Endodermal cell (in vitro differentiated cells): ENCODE data around the gene CENPF. TPM values are rescaled to one million over a fixed set of nuclear protein-coding genes. Genes with fewer than 3 reads are reported as not detected.
"Not testable (repeated sequence)": the region's sequence is repeated elsewhere in the genome, so short reads cannot be mapped to it uniquely, and the experiment has no call there.

ENCODE experiments used
- DNase-seq: peaks from one replicate; pipeline ENCODE4 v3.0.0-alpha.2; 2017
- H3K27ac ChIP-seq: 2 replicates; pipeline ENCODE4 v1.5.1; 2013; ENCODE audit warnings: mild to moderate bottlenecking, low read depth, low read length, moderate library complexity
- H3K27me3 ChIP-seq: 2 replicates; pipeline ENCODE4 v1.6.1; 2013; ENCODE audit warnings: mild to moderate bottlenecking, low read length, moderate library complexity; ENCODE audit not compliant: insufficient read depth, control insufficient read depth, poor library complexity, severe bottlenecking
- H3K36me3 ChIP-seq: 2 replicates; pipeline ENCODE4 v1.7.0; 2013; ENCODE audit warnings: mild to moderate bottlenecking, low read length, moderate library complexity; ENCODE audit not compliant: control insufficient read depth, insufficient read depth
- H3K4me1 ChIP-seq: one replicate; pipeline ENCODE4 v1.7.0; 2013; ENCODE audit warnings: low read length; ENCODE audit not compliant: control insufficient read depth, insufficient read depth
- H3K4me3 ChIP-seq: 2 replicates; pipeline ENCODE4 v1.5.1; 2013; ENCODE audit warnings: mild to moderate bottlenecking, low read length, moderate library complexity
- H3K9ac ChIP-seq: 2 replicates; pipeline ENCODE4 v1.6.1; 2013; ENCODE audit warnings: mild to moderate bottlenecking, low read length, moderate library complexity; ENCODE audit not compliant: poor library complexity, severe bottlenecking; ENCODE audit errors: extremely low read depth
- H3K9me3 ChIP-seq: 2 replicates; pipeline ENCODE4 v1.6.1; 2013; ENCODE audit warnings: mild to moderate bottlenecking, low read length, moderate library complexity; ENCODE audit not compliant: control insufficient read depth
- H3K27ac Mint-ChIP-seq: 2 replicates; pipeline ENCODE4 v1.8.0; 2020; ENCODE audit warnings: mixed read lengths
- H3K27me3 Mint-ChIP-seq: 2 replicates; pipeline ENCODE4 v1.8.0; 2021; ENCODE audit warnings: mild to moderate bottlenecking, mixed read lengths; ENCODE audit not compliant: insufficient read depth
- H3K36me3 Mint-ChIP-seq: 2 replicates; pipeline ENCODE4 v1.8.0; 2020; ENCODE audit warnings: low read depth, mixed read lengths
- H3K4me1 Mint-ChIP-seq: 2 replicates; pipeline ENCODE4 v1.8.0; 2020; ENCODE audit warnings: mixed read lengths
- H3K4me3 Mint-ChIP-seq: 2 replicates; pipeline ENCODE4 v1.8.0; 2020; ENCODE audit warnings: mild to moderate bottlenecking, moderate library complexity, mixed read lengths
- H3K9me3 Mint-ChIP-seq: 2 replicates; pipeline ENCODE4 v1.8.0; 2020; ENCODE audit warnings: mild to moderate bottlenecking, mixed read lengths
- WGBS, 2 experiments: methylation state at CpG; one replicate each; pipeline versions ENCODE4 v1.1.5 to v1.1.7; 2013; ENCODE audit warnings: missing lambda C conversion rate in 2 of 2, mixed read lengths in 1 of 2; ENCODE audit not compliant: insufficient coverage in 1 of 2, insufficient read length in 1 of 2; 5-methylcytosine and 5-hydroxymethylcytosine counted together
- total RNA-seq, 2 donors: library from RNA; stranded (reverse); fragmentation: NEBNext Ultra II Directional in 1 of 2; extraction: Animal tissue kit (Norgen Biotek cat#: 25700) in 1 of 2; gene quantifications; 2 replicates in 1 of 2; 3 replicates in 1 of 2; pipeline ENCODE4 v1.2.1, GENCODE V29; 2021
- TF ChIP-seq, protein P1 (sequence below): fragments of 200-600 bp; sonication (generic); conservative IDR thresholded peaks from 2 replicates; pipeline ENCODE4 v1.5.0; 2021; ENCODE audit warnings: antibody characterized with exemption, mild to moderate bottlenecking

Gene CENPF
- total RNA-seq, 2 donors from 2014 or later: 77.2 to 87.2 TPM

DNA sequence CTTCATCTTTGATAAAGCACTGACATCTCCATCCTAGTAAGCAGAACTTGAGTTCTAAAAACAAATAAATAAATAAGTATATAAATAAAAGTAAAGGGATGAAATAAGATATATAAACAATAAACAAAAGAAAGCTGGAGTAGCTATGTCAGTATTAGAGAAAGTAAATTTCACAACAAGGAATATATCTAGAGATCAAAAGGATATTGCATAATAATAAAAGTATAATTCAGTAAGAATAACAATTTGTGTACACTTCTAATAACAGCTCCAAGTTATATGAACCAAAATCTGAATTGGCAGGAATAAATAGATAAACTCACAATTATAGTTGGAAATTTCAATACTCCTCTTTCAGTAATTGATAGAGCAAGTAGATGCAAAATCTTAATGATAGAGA, 9.8 kb upstream of the CENPF start:
- Histone ChIP-seq H3K27ac (no peak overlapping the region), H3K9me3 (no peaks in the 10 kb centered on the region), H3K9ac (no peak overlapping the region), H3K4me3 (no peak overlapping the region), H3K4me1 (no peaks in the 10 kb centered on the region), H3K27me3 (no peaks in the 10 kb centered on the region), H3K36me3 (no peaks in the 10 kb centered on the region)
- Mint-ChIP-seq H3K4me1 (no peaks in the 10 kb centered on the region), H3K4me3 (no peak overlapping the region), H3K27ac (no peak overlapping the region), H3K27me3 (no peaks in the 10 kb centered on the region), H3K36me3 (no peaks in the 10 kb centered on the region), H3K9me3 (no peaks in the 10 kb centered on the region)
- no peak for DNase-seq
- TF ChIP-seq, protein P1, sequence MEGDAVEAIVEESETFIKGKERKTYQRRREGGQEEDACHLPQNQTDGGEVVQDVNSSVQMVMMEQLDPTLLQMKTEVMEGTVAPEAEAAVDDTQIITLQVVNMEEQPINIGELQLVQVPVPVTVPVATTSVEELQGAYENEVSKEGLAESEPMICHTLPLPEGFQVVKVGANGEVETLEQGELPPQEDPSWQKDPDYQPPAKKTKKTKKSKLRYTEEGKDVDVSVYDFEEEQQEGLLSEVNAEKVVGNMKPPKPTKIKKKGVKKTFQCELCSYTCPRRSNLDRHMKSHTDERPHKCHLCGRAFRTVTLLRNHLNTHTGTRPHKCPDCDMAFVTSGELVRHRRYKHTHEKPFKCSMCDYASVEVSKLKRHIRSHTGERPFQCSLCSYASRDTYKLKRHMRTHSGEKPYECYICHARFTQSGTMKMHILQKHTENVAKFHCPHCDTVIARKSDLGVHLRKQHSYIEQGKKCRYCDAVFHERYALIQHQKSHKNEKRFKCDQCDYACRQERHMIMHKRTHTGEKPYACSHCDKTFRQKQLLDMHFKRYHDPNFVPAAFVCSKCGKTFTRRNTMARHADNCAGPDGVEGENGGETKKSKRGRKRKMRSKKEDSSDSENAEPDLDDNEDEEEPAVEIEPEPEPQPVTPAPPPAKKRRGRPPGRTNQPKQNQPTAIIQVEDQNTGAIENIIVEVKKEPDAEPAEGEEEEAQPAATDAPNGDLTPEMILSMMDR: no peak

DNA sequence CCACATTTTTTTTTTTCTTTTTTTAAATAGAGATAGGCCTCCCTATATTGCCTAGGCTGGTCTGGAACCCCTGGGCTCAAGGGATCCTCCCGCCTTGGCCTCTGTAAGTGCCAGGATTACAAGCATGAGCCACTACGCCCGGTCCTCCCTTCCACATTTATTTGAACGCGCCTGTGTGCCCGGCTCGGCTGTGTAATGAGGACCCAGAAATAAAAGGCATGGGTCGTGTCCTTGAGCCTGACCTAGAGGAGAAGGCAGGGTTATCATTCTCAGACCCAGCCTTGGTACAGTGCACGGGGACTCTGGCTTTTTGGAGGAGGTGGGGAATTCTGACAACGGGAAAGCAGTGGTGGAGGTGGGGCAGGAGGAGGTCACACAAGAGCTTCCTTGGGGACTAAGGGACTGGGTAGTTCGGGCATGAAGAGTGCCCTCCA, 841 bp downstream of the CENPF start:
- peaks cover 11% of the 10 kb centered on the region for H3K36me3 Mint-ChIP-seq
- H3K27me3 Mint-ChIP-seq: no peaks in the 10 kb centered on the region
- peak overlapping the region; percentile 92 for H3K4me3 Mint-ChIP-seq
- Histone ChIP-seq H3K27me3 (no peaks in the 10 kb centered on the region), H3K4me3 (peak overlapping the region; percentile 88), H3K9me3 (no peaks in the 10 kb centered on the region), H3K9ac (peak overlapping the region; percentile 76), H3K4me1 (peaks cover 5% of the 10 kb centered on the region), H3K27ac (peak overlapping the region; percentile 32), H3K36me3 (no peaks in the 10 kb centered on the region)
- H3K27ac Mint-ChIP-seq: peak overlapping the region; percentile 96
- TF ChIP-seq, protein P1: no peak
- peak; percentile 67 for DNase-seq
- 3% methylated on average over 5 to 11 of the region's 11 CpGs for WGBS, 2 experiments
- H3K9me3 Mint-ChIP-seq: peaks cover 2% of the 10 kb centered on the region
- peaks cover 12% of the 10 kb centered on the region for H3K4me1 Mint-ChIP-seq

DNA sequence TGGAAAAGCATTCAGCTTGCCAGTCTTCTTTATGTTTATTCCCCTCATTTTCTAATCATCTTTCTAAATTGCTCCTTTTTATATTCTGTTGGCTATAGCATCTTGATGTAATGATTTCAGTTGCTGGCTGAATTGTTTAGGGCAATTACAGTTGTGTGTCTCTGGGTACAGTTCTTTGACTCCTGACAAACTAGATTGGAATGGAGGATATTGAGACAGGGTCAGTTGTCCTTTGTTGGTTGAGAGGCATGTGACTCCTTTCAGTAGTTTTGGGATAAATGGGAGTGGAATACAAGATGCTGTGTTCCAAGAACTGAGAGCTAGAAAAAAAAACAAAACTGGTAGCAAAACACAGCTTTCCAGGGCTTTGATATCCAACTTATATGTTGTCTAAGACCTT, 1.5 kb downstream of the CENPF start:
- no peak for DNase-seq
- Histone ChIP-seq H3K27ac (no peak overlapping the region), H3K4me1 (peaks cover 5% of the 10 kb centered on the region), H3K27me3 (no peaks in the 10 kb centered on the region), H3K9ac (peak overlapping the region; percentile 76), H3K9me3 (peaks cover 1% of the 10 kb centered on the region), H3K36me3 (peaks cover 5% of the 10 kb centered on the region), H3K4me3 (peak overlapping the region; percentile 88)
- Mint-ChIP-seq H3K36me3 (peaks cover 16% of the 10 kb centered on the region), H3K4me1 (peaks cover 12% of the 10 kb centered on the region), H3K27ac (peak overlapping the region; percentile 20), H3K27me3 (no peaks in the 10 kb centered on the region), H3K4me3 (peak overlapping the region; percentile 92), H3K9me3 (peaks cover 7% of the 10 kb centered on the region)
- TF ChIP-seq, protein P1: no peak

DNA sequence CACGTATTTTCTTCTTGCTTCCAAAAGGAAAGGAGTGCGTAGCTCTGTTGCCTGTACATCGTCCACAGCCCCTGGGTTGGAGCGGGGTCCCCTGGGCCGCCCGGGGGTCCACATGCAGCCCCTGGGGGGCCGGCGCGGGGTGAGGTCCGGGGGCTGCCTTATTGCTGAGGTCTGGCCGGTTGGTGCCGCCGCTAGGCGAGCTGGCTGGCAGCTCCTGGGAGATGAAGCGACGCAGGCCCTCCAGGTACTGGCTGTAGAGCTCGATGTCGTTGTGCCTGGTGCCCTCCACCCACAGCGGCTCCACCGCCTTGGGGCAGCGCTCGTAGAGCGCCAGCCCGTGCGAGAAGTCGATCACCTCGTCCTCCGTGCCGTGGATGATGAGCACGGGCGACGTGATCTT, 2.5 kb downstream of the CENPF start:
- H3K27me3 ChIP-seq, DNase-seq, H3K9me3 ChIP-seq, H3K4me3 Mint-ChIP-seq, H3K9ac ChIP-seq, H3K27ac ChIP-seq, H3K4me3 ChIP-seq, H3K27me3 Mint-ChIP-seq, H3K4me1 ChIP-seq, H3K27ac Mint-ChIP-seq: not testable (repeated sequence)
- H3K36me3 ChIP-seq: peaks cover 10% of the 10 kb centered on the region
- H3K4me1 Mint-ChIP-seq: peaks cover 12% of the 10 kb centered on the region
- H3K9me3 Mint-ChIP-seq: peaks cover 13% of the 10 kb centered on the region
- H3K36me3 Mint-ChIP-seq: peaks cover 26% of the 10 kb centered on the region
- WGBS, 2 experiments: 96 to 99% methylated on average over 27 to 32 of the region's 32 CpGs

DNA sequence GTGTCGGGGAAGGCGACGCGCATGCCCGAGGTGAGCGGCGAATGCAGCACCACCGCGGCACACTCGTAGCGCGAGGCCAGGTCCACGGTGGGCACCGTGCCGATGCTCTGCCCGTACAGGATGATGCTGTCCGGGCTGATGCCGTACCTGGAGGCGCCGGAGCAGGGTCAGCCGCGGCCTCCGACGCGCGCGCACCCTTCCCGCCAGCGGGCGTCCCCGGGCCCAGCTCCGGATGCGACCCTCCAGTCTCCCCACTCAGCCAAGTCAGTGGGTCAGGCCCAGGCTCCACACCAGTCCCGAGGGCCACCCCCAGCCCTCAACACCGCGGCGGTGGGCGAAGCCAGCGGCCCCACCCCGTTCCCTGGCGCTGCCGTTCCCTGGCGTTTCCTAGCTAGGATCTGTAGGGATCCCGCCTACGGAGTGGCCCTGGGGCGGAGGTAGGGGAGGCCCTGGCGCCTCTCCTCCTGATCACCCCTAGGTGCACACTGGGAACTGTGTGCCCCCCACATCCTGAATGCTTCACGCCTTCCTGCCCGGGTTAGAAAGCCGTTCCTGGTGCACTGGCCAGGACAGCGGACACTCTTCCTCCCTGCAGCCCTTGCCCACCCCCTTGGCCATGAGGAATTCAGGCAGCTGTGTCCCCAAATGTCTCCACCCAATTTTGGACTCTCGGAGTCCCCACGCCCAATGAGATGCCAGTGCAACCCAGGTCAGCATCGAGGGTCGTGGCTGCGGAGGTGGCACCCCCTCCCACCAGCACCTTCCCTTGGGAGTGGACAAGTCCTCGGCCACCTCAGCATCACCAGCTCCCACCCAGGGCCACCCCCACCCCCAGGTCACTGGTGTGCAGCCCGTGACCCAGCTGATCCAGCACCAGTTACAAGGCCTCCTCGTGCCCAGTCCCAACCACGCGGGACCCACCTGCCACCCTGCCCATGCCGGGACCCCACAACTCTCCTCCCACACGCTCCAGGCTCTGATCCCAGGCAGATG, 3.2 kb downstream of the CENPF start:
- 98 to 100% methylated on average over 18 to 63 of the region's 63 CpGs for WGBS, 2 experiments
- H3K4me1 ChIP-seq, H3K27me3 ChIP-seq, H3K27ac Mint-ChIP-seq, H3K9ac ChIP-seq, H3K4me3 ChIP-seq, H3K27me3 Mint-ChIP-seq, DNase-seq, H3K4me3 Mint-ChIP-seq, H3K27ac ChIP-seq: not testable (repeated sequence)
- H3K36me3 ChIP-seq: peaks cover 13% of the 10 kb centered on the region
- peaks cover 14% of the 10 kb centered on the region for H3K9me3 ChIP-seq
- Mint-ChIP-seq H3K36me3 (peaks cover 33% of the 10 kb centered on the region), H3K4me1 (peaks cover 12% of the 10 kb centered on the region), H3K9me3 (peaks cover 15% of the 10 kb centered on the region)
